ENCODE measurements around the gene SPATA2L.

SPATA2L gene

DNA sequence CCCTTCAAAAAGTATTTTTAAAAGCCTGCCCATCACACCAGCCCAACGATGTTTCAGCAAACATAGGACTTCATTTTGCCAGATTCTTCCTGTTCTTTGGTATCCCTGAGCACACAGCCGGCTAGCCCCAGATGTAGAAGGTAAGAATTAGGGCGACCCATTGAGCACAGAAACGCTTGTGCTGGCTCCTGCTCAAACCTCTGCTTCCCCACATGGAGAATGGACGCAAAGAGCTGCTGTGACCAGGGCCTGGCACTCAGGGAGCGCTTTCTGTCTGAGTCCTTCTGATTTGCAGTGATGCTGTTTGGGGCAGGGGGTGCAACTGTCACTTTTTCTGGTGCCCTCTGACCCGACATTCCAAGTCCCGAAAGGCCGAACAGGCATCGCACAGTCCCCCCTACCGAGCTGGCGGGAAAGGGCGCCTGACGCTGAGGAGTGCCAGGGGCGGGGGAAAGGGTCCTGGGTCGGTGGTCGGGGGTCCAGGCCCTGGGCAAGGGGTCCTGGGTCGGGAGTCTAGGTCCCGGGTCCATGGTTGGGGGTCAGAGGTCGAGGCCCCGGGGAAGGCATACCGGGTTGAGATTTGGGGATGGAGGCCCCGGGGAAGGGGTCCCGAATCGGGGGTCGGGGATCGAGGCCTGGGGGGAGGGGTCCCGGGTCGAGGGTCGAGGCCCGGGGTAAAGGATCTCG lies 44.9 kb downstream of the SPATA2L start:
- DNase-seq (ENCODE audit: low spot score), result no peak

GRCh38 chr16:89655062-89655643 lies 46.4 kb downstream of the SPATA2L start:
- no peak for DNase-seq (ENCODE audit: low spot score)

GRCh38 chr16:89653656-89654295 lies 47.7 kb downstream of the SPATA2L start:
- DNase-seq (ENCODE audit: low spot score), result no peak

DNA sequence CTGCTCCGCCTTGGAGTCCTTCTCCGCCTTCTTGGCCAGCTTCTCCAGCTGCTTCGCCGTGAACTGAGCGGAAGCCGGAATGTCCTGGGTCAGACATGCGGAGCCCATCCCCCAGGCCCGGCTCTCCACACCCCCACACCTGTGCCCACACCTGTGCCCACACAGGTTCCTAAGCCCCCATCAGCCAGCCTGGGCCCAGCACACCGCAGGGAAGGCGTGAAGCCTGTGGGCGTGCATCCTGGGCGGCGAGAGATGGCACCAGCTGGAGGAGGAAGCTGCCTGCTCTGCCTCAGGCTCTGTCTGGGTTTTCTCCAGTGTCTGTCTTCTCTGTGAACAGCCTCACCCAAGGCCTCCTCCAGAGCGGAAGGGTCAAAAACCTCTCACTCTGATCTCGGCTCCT lies 49.9 kb downstream of the SPATA2L start:
- DNase-seq (ENCODE audit: low spot score), result no peak

- no peak for DNase-seq (ENCODE audit: low spot score)
Observed at GRCh38 chr16:89646906-89647305, 54.6 kb downstream of the SPATA2L start.
